ENCODE measurements around the gene SCMH1.
A peak's percentile ranks its signal among the peaks of the same experiment; 100 is the strongest.
"Not testable (repeated sequence)": the region's sequence is repeated elsewhere in the genome, so short reads cannot be mapped to it uniquely, and the experiment has no call there.

Gene SCMH1

GRCh38 chr1:41149570-41149969 is 92.5 kb downstream of the SCMH1 start:
- DNase-seq = no peak

- DNase-seq = no peak
Observed at GRCh38 chr1:41144285-41144684, 97.8 kb downstream of the SCMH1 start.

- DNase-seq = no peak
Observed at GRCh38 chr1:41138549-41138948, 103.6 kb downstream of the SCMH1 start.

GRCh38 chr1:41135196-41135947 is 106.7 kb downstream of the SCMH1 start:
- no peak for DNase-seq

- not testable (repeated sequence) for DNase-seq
Observed at GRCh38 chr1:41134325-41134724, 107.8 kb downstream of the SCMH1 start.

GRCh38 chr1:41122851-41123518 is 119.1 kb downstream of the SCMH1 start:
- DNase-seq = peak; percentile 1

GRCh38 chr1:41122148-41122547 is 120.0 kb downstream of the SCMH1 start:
- DNase-seq = no peak

- no peak for DNase-seq
Observed at GRCh38 chr1:41118645-41119044, 123.5 kb downstream of the SCMH1 start.

- DNase-seq = not testable (repeated sequence)
Observed at GRCh38 chr1:41117241-41117640, 124.9 kb downstream of the SCMH1 start.

- DNase-seq = no peak
Observed at GRCh38 chr1:41110736-41111135, 131.4 kb downstream of the SCMH1 start.

GRCh38 chr1:41110286-41110685 is 131.8 kb downstream of the SCMH1 start:
- DNase-seq = no peak

GRCh38 chr1:41109310-41110197 is 132.6 kb downstream of the SCMH1 start:
- no peak for DNase-seq

GRCh38 chr1:41108696-41109275 is 133.3 kb downstream of the SCMH1 start:
- DNase-seq = no peak

- DNase-seq = no peak
Observed at GRCh38 chr1:41103766-41104165, 138.3 kb downstream of the SCMH1 start.

- no peak for DNase-seq
Observed at GRCh38 chr1:41102653-41103052, 139.5 kb downstream of the SCMH1 start.

- no peak for DNase-seq
Observed at GRCh38 chr1:41101950-41102607, 140.0 kb downstream of the SCMH1 start.

- no peak for DNase-seq
Observed at GRCh38 chr1:41101076-41101475, 141.0 kb downstream of the SCMH1 start.

GRCh38 chr1:41100170-41100569 is 141.9 kb downstream of the SCMH1 start:
- DNase-seq = no peak

GRCh38 chr1:41098730-41099460 is 143.2 kb downstream of the SCMH1 start:
- no peak for DNase-seq

- DNase-seq = no peak
Observed at GRCh38 chr1:41097105-41097504, 145.0 kb downstream of the SCMH1 start.

- no peak for DNase-seq
Observed at GRCh38 chr1:41093826-41094225, 148.3 kb downstream of the SCMH1 start.

- DNase-seq = no peak
Observed at GRCh38 chr1:41086921-41087320, 155.2 kb downstream of the SCMH1 start.

Data from activated CD4-positive, alpha-beta T cell treated with anti-CD3 and anti-CD28 coated beads for 4 hours (primary cell).